ENCODE measurements around the gene AKIRIN2. TPM values are rescaled to one million over a fixed set of nuclear protein-coding genes. Genes with fewer than 3 reads are reported as not detected.

Gene AKIRIN2
- total and polyA plus RNA-seq, 2 of the 13 experiments (the other 11 are each of a cell fraction or from before 2014, with no cell fraction given) = 15.6 to 23.4 TPM

DNA sequence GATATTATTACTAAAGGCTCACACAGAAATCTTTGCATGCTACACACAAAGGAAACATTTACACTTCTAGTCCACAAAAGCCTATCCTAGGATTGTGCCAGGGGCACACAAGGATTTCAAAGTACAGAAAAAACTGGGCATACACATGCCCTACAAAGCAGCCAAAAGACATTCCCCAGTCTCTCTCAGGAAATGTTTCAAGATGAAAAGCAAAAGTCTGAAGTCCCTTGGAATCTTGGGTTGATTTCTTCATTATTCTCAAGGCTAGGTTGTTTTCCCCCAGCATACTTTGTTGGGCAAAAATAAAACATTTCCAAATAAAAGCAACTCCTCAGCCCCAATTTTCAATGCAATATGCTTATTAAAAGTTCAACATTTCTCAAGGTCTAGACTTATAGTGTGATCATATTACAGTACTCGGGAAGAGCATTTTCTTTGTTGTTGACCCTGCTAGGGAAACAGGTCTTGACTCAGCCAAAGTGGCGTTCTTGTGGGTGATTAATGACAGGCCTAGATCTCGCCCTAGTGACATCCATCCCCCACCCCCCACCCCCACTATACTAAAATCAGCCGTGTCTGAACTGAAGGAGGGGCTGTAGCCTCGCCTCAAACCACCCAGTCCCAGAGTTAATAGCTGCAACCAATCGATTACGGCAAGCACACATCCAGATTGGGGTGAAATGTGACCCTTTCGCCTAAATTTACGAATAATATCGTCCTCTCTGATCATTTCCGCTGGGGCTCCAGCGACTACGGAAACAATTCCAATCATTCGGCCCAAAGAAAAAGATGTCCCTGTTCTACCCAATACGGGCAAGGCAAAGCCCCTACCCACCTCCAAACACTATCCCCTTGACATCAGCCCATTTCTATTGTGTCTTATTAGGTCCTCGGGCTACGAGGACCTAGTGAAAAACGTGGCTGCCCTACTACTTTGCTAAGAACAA lies 1.4 kb downstream of the AKIRIN2 start (continued):
- TF ChIP-seq PRDM10 (CRISPR knock-in tag; IDR thresholded peaks at IDR 0.05; ENCODE audit: low read depth) (no peak), ZNF263 (CRISPR knock-in tag; IDR thresholded peaks at IDR 0.05) (no peak), FIP1L1 (IDR thresholded peaks at IDR 0.05; ENCODE audit: borderline replicate concordance, insufficient read depth, low read depth, low read length) (no peak), ATF1 (CRISPR knock-in tag; IDR thresholded peaks at IDR 0.05) (no peak), HDAC1 (CRISPR knock-in tag; IDR thresholded peaks at IDR 0.05) (no peak), ZFP36 (IDR thresholded peaks at IDR 0.05; ENCODE audit: borderline replicate concordance, low read depth, low read length, partially characterized antibody) (no peak), ISX (CRISPR knock-in tag; conservative IDR thresholded peaks at IDR 0.05) (no peak), ZNF337 (CRISPR knock-in tag; IDR thresholded peaks at IDR 0.05; ENCODE audit: borderline replicate concordance, low read depth) (no peak), MAZ (IDR thresholded peaks at IDR 0.05; ENCODE audit: borderline replicate concordance, low read depth, low read length) (no peak), MAZ (CRISPR knock-in tag; IDR thresholded peaks at IDR 0.05; ENCODE audit: low read depth) (no peak), CSRNP2 (CRISPR knock-in tag; conservative IDR thresholded peaks at IDR 0.05; ENCODE audit: low read depth) (no peak), GTF3A (CRISPR knock-in tag; conservative IDR thresholded peaks at IDR 0.05) (no peak), BORCS8-MEF2B (CRISPR knock-in tag; IDR thresholded peaks at IDR 0.05) (no peak), ZFP36L2 (CRISPR knock-in tag; IDR thresholded peaks at IDR 0.05) (no peak), PHF5A (CRISPR knock-in tag; IDR thresholded peaks at IDR 0.05; ENCODE audit: low read depth, unreplicated experiment) (no peak), HMGA1 (CRISPR knock-in tag; conservative IDR thresholded peaks at IDR 0.05) (no peak)
- TF ChIP-seq, protein P1, sequence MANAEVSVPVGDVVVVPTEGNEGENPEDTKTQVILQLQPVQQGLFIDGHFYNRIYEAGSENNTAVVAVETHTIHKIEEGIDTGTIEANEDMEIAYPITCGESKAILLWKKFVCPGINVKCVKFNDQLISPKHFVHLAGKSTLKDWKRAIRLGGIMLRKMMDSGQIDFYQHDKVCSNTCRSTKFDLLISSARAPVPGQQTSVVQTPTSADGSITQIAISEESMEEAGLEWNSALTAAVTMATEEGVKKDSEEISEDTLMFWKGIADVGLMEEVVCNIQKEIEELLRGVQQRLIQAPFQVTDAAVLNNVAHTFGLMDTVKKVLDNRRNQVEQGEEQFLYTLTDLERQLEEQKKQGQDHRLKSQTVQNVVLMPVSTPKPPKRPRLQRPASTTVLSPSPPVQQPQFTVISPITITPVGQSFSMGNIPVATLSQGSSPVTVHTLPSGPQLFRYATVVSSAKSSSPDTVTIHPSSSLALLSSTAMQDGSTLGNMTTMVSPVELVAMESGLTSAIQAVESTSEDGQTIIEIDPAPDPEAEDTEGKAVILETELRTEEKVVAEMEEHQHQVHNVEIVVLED (CRISPR knock-in tag; IDR thresholded peaks at IDR 0.05; ENCODE audit: borderline replicate concordance) = no peak
- TF ChIP-seq, protein P2, sequence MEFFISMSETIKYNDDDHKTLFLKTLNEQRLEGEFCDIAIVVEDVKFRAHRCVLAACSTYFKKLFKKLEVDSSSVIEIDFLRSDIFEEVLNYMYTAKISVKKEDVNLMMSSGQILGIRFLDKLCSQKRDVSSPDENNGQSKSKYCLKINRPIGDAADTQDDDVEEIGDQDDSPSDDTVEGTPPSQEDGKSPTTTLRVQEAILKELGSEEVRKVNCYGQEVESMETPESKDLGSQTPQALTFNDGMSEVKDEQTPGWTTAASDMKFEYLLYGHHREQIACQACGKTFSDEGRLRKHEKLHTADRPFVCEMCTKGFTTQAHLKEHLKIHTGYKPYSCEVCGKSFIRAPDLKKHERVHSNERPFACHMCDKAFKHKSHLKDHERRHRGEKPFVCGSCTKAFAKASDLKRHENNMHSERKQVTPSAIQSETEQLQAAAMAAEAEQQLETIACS (CRISPR knock-in tag; IDR thresholded peaks at IDR 0.05) = no peak
- TF ChIP-seq, protein P3, sequence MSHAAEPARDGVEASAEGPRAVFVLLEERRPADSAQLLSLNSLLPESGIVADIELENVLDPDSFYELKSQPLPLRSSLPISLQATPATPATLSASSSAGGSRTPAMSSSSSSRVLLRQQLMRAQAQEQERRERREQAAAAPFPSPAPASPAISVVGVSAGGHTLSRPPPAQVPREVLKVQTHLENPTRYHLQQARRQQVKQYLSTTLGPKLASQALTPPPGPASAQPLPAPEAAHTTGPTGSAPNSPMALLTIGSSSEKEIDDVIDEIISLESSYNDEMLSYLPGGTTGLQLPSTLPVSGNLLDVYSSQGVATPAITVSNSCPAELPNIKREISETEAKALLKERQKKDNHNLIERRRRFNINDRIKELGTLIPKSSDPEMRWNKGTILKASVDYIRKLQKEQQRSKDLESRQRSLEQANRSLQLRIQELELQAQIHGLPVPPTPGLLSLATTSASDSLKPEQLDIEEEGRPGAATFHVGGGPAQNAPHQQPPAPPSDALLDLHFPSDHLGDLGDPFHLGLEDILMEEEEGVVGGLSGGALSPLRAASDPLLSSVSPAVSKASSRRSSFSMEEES (CRISPR knock-in tag; IDR thresholded peaks at IDR 0.05) = no peak
